Activated CD4-positive, alpha-beta T cell treated with anti-CD3 and anti-CD28 coated beads, Interleukin-2, amount 10 ng/mL, durations not matched to agents 7 days and 5 days (primary cell): ENCODE data around the gene LBH. TPM values are rescaled to one million over a fixed set of nuclear protein-coding genes. Genes with fewer than 3 reads are reported as not detected.

ENCODE experiments used
- total RNA-seq, 2 experiments: library from RNA; stranded (reverse); gene quantifications; one replicate each; pipeline ENCODE4 v1.2.3, GENCODE V29; 2021

LBH gene
- total RNA-seq, 2 experiments from 2014 or later: 136 to 146 TPM

Other genes with a start within 250 kb of the LBH start
- gene YPEL5, start 84.5 kb upstream of the LBH start, total RNA-seq: 10 to 100 TPM; 32.3 to 39.2 TPM
- 10 to 100 TPM; 20.7 to 24.6 TPM for gene LCLAT1, start 215.7 kb downstream of the LBH start, total RNA-seq